ENCODE results near the gene CLIP3.

DNA sequence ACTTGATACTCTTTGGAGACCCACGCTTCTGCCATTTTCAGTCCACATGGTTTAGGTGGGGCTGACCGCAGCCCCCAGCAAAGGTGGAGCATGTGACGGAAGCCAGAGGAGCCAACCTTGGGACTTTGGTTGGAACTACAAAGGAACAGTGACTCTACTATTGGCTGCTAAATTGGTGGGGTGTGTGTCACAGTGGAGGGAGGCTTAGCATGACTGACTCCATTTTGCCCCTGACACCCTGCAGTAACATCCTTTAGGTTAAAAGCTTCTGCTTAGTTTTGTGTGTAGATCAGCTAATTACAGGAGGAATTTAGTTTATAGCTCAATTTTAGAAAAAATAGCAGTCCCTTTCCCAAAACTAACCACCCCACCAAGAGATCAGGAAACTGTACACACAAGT lies 31.1 kb downstream of the CLIP3 start:
- no peak for TF ChIP-seq POLR2AphosphoS5 (IDR thresholded peaks at IDR 0.05)
- TF ChIP-seq CTCF (IDR thresholded peaks at IDR 0.05) = no peak
- no peak for TF ChIP-seq EP300 (IDR thresholded peaks at IDR 0.05)
- no peak for TF ChIP-seq POLR2A (IDR thresholded peaks at IDR 0.05)

Measured in stomach (tissue), 4 donors.